ENCODE measurements around the gene DYSF. TPM values are rescaled to one million over a fixed set of nuclear protein-coding genes. Genes with fewer than 3 reads are reported as not detected.
"Not testable (repeated sequence)": the region's sequence is repeated elsewhere in the genome, so short reads cannot be mapped to it uniquely, and the experiment has no call there.

The DYSF gene
- total RNA-seq, 1 donor from 2014 or later, result 0.82 TPM

DNA sequence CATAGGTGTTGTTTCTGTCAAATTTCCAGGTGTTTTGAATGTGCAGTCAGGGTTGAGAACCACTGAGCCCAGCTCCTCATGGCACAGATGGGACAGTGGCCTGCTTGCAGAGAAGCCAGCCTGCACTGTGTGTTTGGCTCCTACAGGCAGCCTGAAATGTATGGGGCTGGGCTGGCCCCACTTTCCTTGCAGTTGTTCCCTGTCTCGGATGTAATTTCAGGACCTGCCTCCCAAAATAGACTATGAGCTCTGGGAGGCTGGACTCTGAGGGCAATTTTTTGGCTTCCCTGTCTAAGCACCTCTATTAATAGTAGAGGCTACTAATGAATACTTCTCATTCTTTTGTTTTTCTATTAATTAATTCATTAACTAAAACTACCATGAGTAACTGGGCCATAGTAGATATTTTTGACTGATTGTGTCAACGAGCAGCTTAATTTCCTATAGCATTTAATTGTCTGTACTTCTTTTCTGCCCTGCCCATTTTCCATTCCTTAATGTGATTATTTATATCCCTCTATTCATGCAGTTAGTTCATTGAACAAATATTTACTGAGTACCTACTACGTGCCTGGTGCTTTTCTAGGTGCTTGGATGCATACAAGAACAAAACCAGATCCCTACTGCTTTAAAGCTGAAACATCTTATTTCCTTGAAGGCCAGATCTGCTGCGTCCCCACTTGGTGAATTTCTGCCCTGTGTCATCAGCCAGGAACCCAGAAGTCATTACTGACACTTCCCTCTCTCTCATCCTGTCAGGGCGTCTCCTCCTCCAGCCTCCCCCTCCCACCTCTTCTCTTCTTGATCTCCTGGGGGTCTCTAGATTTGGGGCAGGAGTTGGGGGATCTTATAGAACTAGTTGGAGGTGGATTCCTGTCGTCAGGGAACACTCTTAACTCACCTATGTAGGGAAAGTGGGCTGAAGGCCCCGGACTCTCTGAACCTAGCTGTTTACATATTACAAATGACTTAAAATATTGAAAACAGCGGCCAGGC lies 16.3 kb downstream of the DYSF start:
- FAIRE-seq (no peak), DNase-seq (ENCODE audit: low spot score in 2 of 2) (no peak)

DNA sequence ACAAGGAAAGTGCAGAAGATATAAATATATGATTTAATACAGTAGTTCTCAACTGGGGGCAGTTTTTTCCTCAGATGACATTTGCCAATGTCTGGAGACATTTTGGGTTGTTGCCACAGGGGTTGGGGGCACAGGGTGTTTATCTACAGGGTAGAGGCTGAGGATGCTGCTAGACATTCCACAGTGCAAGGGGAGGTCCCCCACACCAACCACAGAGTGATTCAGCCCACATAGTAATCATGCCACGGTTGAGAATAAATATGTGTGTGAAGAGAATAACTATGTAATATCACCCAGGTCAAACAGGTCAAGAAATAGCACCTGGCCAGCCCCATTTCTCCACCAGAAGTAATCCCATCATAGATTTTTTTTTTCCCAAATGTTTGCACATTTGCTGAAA lies 17.9 kb downstream of the DYSF start:
- DNase-seq (ENCODE audit: low spot score in 2 of 2) (no peak), FAIRE-seq (no peak)

DNA sequence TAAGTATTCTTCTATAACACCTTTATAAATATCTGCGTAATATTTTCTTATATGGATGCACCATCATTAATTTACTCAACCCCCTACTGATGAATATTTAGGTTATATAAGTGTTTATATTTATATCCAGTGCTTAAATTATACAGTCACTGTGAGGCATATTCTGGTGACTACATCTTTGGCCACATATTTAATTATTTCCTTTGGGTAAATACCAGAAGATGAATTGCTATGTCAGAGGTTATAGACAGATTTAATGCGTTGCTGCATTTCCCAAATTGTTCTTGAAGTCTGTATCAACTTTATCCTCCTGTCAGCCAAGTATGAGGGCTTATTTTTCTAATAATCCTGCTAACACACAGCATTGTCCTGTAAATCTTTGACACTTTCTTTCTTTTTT lies 18.7 kb downstream of the DYSF start:
- FAIRE-seq (no peak), DNase-seq (ENCODE audit: low spot score in 2 of 2) (no peak)

DNA sequence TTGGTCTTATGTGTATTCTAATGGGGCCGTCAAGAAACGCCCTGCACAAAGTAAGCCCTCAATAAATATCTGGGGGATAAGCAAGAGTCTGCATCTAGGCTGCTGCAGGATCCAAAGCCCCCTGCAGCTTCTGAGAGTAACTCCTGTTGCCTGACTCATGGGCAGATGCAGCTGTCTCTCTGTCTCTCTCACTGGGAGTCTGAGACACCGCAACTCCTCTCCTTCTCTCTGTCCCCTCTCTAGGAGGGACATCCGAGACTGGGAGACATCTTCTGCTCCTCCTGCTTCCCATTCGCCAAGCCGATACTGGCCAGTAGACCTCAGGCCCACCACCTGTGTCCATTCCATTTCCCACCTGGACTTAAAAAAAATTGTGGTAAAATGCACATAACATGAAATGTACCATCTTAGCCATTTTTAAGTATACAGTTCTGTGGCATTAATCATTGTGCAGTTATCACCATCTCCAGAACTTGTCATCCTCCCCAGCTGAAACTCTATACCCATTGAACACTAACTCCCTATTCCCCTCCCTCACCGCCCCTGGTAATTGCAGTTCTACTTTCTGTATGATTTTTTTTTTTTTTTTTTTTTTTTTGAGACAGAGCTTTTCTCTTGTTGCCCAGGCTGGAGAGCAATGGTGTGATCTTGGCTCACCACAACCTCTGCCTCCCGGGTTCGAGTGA lies 20.1 kb downstream of the DYSF start:
- DNase-seq (ENCODE audit: low spot score in 2 of 2) (no peak), FAIRE-seq (no peak)

DNA sequence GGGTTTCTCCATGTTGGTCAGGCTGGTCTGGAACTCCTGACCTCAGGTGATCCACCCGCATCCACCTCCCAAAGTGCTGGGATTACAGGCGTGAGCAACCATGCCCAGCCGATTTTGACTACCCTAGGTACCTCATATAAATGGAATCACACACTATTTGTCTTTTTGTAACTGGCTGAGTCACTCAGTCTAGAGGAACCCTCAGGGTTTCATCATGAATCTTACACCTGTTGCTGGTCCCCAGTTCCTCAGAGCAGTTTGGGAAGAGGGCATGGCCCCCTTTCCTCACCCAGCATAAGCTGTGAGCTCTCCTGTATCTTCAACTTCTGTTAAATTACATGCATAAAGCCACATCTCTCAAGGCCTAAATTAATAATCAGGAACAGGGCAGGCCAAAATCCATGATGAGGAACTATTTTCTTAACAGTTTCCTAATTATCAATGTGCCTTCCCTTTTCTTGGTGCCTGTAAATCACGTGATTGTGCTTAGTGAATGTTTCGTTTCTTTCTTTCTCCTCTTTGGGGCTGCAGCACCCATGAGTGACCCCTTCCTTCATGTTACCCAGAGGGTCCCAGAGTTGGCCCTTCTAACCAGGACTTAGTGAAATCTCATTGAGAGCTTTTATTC lies 20.9 kb downstream of the DYSF start:
- FAIRE-seq (no peak), DNase-seq (ENCODE audit: low spot score in 2 of 2) (no peak)

DNA sequence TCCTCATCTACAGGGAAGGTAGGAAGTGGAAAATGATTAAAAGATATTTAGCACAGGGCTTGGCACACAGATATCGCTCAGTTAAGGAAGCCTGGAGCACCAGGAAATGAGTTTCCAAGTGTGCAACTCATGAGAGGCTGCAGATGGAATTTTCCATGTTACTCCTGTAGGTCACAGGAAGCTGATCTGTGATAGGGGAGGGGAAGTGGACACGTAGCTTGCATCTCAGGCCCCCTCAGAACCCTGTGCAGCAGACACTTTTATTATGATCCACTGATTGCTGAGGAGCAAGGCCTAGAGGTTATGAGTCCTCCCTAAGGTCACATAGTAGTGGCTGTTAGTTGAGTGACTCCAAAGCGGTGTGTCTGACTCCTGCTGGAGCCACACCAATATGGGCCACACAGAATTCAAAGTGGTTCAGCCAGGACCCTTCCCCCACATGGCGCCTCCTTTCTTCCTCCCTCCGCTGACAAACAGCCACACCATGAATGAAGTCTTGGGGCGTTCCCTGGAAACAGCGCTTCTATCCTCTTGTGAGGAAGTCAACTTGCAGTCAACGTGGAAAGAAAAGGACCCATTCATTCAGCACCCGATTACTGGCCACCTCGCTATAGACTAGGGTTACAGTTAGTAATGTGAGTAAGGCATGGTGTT lies 21.5 kb downstream of the DYSF start:
- DNase-seq (ENCODE audit: low spot score in 2 of 2) (no peak), FAIRE-seq (no peak)

DNA sequence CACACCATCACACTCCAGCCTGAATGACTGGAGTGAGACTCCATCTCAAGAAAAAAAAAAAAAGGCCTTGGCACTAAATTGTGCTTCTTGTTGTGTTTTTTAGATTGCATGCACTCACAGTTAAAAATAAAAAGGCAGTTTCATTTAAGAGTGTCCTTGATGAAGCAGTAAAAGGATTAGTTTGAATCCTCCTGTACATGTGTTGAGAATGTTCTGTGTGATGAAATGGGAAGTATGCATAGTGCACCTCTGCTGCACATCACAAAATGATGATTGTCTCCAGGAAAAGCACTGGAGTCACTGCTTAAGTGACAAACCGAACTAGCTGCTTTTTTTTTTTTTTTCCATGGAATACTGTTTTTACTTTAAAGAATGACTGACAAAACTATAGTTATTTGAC lies 23.1 kb downstream of the DYSF start:
- DNase-seq (ENCODE audit: low spot score in 2 of 2), result no peak
- FAIRE-seq, result no peak

DNA sequence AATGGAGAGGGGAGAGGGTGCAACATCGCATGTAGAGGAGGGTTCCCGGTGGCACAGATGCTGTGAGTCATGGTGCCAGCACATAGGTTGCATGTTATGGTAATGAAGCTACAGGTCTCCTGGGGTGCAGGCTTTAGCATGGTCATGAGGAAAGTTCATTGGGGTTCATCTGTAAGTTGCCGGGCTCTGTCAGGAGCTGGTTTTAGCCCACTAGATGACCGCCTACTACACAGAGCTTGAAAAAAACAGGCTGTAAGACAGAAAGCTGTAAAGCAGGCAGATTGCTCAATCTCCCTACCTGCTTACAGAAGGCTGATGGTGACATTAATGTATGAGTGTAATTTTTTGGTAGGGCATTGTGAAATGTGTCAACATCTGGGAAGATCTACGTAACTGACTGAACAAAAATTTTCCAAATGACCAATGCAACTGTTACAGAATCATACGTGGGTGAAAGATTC lies 23.9 kb downstream of the DYSF start:
- DNase-seq (ENCODE audit: low spot score in 2 of 2) (no peak), FAIRE-seq (no peak)

DNA sequence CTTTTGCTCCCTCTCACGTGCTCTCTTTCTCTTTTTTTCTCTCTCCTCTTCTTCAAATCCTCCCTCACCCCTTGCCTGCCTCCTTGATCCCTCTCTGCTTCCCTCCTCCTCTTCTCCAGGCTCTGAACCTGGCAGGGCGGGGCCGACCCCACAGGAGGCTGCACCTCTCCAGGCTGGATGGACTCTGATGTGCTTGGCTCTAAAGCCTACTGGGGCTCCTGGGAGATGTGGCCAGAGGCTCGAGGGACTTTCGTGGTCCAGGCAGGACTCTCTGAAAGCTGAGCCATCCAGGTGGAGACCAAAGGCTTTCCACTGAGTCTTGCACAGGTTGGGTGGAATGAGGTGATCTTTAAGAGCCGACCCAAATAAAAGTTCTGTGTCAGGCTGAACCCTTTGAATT lies 25.4 kb downstream of the DYSF start:
- DNase-seq (ENCODE audit: low spot score in 2 of 2) (no peak), FAIRE-seq (no peak)

DNA sequence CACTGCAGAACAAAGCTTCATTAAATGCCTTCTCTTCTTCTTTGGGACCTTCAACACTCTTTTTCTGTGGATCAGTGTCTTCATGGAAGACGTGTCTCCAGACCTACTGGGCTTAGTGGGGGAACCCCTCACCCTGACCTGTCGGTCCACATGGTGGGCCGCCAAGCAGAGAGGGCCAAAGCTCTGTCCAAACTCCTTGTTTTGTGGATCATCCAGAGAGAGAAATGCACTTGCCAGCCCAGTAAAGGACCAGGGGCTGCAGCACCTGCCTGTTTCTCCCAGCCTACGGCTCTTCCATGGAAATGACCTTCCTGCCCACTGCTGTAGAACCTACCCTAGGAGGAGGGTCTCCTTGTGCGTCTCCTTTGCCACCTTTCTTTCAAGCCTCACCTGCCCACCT lies 25.9 kb downstream of the DYSF start:
- no peak for FAIRE-seq

DNA sequence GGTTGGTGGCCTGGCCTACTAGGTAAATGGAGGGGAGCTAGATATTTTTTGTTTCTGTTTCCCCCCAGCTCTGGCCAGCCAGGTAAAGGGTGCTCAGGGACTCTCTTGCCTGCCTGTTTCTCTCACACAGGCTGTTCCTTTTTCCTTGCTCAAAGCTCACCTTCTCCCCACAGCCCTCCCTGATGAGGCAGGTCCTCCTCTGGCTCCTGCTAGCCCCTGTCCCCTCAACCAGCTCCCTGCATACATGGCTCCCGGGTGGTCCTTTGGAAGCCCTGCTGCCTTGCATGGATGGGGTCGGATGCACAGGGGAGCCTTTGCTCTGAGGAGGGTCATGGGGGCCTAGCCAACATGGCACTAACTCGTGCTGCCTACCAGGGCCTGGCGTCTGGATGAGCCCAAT lies 27.8 kb downstream of the DYSF start:
- FAIRE-seq (no peak), DNase-seq (ENCODE audit: low spot score in 2 of 2) (no peak)

More for the DNA sequence above, 25.9 kb downstream of the DYSF start:
- DNase-seq (ENCODE audit: low spot score in 2 of 2), result no peak

DNA sequence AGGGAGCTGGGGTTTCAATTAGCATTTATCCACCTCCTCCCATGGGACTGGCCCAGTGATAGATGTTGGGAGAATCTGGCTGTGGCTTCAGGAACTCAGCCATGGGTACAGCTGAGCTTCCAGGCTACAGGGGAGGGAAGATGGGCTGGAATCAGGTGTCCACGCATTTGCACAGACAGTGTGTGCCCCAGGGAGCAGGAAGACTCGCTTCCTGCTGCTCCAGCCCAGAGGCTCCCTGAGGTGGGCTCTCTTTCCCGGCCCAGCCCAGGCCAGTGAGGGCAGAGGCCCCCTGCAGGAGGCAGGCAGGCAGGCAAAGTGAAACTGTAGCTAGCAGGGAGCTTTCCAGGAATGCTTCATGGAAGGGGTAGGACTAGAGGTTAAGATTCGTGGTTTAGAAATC lies 28.7 kb downstream of the DYSF start:
- no peak for FAIRE-seq
- DNase-seq (ENCODE audit: low spot score in 2 of 2), result no peak

DNA sequence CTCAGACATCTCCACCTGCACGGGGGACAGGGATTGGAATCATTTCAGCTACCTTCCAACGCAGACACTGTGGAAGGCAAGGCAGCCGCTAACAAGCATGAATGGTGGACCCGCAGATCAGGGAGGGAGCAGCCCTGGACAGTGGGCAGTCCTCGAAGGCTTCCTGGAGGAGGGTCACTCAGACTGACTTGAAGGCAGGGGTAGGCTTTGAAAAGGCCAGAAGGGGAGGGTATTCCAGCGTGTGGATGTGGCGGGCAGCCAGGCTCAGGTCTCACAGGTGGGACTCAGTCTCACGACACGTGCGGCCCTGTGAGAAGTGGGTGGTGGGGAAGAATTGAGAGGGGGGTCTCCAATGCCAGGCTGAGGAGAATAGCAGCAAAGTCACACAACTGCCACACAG lies 29.9 kb downstream of the DYSF start:
- FAIRE-seq (no peak), DNase-seq (ENCODE audit: low spot score in 2 of 2) (no peak)

DNA sequence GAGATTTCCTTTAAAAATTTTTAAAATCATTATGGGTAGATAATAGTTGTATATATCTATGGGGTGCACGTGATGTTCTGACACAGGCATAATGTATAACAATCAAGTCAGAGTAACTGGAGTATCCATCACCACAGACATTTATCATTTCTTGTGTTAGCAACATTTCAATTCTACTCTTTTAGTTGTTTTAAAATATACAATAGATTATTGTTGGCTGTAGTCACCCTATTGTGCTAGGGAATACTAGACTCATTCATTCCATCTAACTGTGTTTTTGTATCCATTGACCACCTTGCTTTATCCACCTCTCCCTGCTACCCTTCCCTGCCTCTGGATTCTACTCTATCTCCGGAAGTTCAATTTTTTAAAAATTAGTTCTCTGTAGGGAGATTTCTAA lies 31.0 kb downstream of the DYSF start:
- no peak for DNase-seq (ENCODE audit: low spot score in 2 of 2)
- no peak for FAIRE-seq

DNA sequence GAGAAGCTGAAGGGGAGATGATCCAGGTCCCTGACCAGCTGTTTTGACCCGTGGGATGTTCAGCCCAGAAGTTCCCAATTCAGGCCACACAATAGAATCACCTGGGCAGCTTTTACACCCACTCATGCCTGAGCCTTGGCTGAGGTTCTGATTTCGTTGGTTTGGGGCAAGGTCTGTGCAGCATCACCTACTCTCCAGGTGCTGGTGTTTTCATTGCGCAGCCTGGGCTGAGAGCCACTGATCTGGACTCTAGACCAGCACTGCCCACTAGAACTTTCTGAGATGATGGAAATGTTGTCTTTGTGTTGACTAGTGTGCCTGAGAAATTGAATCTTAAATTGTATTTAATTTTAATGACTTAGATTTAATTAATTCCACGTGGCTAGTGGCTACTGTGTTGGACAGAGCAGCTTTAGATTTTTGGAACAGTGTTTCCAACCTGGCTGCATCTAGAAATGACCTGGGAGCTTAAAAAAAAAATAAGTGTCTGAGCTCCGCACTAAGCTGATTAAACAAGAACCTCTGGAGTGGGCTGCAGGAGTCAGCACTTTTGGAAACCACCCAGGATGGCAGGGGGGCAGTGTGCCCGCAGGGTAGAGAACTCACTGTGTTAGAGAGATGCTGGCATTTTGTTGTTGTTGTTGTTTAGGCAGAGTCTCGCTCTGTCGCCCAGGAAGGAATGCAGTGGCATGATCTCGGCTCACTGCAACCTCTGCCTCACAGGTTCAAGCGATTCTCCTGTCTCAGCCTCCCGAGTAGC lies 33.7 kb downstream of the DYSF start:
- FAIRE-seq (no peak), DNase-seq (ENCODE audit: low spot score in 2 of 2) (no peak)

DNA sequence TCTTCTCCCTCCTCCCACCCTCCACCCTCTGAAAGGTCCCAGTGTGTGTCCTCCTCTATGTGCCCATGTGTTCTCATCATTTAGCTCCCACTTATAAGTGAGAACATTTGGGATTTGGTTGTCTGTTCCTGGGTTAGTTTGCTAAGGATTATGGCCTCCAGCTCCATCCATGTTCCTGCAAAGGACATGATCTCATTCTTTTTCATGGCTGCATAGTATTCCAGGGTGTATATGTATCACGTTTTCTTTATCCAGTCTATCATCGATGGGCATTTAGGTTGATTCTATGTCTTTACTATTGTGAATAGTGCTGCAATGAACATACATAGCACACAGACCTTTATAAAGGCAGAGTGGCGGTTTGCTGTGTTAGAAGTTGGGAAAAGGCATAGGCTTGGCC lies 38.2 kb downstream of the DYSF start:
- not testable (repeated sequence) for DNase-seq (ENCODE audit: low spot score in 2 of 2); FAIRE-seq

DNA sequence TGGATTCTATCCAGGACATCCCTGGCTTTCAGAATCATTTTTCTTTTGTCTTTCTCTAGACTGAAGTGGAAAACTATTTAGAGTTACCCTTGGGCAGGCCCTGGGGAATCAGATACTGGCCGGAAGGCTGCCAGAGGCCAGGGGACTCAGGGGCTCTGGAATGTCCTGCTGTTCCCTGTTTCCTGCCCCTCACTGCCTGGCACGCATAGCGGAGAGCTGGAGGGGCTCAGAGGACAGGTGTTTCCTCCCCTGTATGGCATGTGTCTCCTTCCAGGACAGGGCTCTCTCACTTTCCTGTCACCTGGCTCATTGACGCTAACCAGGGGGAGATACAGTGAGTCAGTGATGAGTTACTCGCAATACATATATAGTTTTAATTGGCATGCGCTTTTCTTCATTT lies 38.8 kb downstream of the DYSF start:
- FAIRE-seq (no peak), DNase-seq (ENCODE audit: low spot score in 2 of 2) (no peak)

DNA sequence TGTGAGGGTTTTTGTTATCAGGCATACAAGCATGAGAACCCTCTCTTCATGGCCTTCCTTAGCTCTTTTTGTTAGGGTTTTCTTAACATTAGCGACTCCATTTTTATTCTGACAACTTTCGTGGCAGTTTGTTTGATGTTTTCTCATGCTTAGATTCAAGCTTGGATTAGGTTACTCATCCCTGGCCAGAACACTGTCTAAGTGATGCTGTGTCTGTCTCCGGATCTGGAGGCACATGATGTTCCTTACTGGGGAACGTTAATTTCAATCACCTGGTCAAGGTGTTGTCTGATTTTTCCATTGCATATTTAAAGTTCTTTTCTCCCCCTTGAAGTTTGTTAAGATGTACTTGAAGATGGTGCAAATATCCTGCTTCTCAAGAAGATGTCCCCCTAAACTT lies 40.7 kb downstream of the DYSF start:
- no peak for DNase-seq (ENCODE audit: low spot score in 2 of 2)
- no peak for FAIRE-seq

DNA sequence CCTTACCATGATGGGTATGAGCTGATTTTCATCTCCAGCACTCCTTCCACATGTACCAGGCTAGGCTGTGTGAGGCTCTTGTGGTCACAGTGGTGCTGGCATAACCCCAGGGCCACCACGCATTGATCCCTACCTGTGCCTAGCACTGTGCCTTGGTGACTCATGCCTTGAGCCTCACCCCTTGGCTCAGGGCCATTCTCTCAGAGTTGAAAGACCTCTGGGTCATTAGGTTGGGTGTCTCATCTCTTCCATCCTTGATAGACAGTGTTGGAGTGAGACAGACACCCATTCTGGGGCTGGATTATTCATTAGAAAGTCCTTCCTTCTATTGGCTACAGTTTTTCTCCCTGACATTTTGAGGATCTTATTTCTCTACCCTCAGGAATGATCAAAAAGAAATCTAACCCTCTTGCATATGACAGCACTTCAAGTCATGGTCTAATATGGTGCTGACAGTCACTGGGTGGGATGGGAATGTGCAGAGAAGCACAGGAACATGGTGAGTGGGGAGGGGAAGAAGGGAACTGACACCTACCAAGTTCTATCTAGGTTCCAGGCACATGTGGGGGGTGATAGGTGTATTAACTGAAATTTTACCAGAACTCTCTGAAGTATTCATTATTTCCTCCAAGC lies 41.3 kb downstream of the DYSF start:
- FAIRE-seq, result no peak
- no peak for DNase-seq (ENCODE audit: low spot score in 2 of 2)
